HG03460 (cell line): ENCODE data around the gene BEGAIN.

Experiments
- ATAC-seq: cut with Tn5 transposase; IDR thresholded peaks from one replicate; pipeline ENCODE4 v1.9.1; 2021; ENCODE audit not compliant: unreplicated experiment

BEGAIN gene

DNA sequence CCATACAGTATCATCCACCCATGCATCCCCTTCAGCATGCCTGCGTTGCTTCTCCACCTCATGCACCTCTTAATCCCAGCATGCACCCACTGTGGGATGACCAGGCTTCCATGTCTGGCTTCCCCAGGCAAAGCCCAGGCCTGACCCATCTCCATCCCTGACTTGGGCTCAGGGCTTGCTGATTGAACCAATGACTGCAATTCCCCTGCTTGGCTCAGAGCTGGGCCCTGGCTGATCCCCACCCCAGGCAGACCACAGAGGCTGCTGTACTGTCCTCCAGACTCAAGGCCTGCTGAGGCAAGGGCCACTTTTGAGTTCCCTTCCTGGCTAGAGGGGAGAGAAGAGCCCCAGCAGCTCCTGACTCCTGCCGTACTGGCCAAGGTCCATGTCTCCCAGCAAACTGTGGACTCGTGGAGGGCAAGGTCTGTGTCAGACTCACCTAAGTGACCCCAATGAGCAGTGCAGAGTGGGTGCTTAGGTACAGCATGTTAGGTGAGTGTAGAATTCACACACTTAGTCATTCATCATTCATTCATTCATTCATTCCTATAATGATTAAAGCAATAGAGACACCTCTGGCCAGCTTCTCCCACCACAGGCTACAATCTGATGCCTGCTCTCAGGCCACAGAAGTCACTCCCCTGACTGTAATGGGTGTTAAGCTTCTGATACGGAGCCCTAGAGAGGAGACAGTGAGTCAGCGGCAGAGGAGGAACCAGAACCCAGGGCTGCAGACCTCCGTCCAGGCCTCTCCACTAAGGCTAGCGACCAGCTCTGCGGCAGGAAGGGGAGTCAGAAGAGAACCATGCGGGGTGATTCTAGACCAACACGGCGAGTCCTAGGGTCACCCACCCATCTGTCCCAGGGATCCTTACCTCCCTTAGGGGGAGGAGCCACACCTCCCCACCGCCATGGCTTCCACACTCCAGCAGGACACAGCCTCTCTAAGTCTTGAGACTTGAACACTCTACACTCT, 2.9 kb downstream of the BEGAIN start:
- ATAC-seq: no peak

GRCh38 chr14:100583245-100583644, 4.0 kb downstream of the BEGAIN start:
- ATAC-seq: no peak

DNA sequence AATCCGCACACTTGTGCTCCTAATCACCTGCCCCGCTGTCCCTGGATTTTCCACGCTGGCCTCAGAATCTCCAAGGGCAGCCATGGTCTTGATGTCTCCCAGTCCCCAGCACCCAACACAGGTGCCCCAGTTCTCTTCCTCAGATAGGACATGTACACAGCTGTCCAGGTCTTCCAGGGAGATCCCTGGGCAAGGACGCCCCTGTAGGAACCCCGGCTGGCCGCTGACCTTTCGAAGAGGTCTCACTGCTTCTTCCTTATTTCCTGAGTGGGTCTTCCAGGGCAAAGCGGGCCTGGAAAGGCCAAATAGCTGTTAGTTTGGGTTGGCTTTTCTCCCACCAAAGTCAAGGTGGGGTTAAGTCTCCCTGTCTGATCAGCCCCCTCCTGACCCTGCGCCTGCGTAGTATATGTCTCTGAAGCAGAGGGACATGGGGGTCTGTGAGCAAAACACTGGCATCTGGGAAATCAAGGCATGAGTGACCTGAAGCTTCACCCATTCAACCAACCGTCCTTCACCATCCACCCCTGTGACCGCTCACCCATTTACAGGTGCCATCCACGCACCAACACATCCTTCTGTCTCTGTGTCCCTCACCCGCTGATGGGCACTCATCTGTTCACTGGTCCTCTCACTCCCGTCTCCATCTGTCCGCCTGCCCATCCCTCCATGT, 4.6 kb downstream of the BEGAIN start:
- ATAC-seq: no peak

- no peak for ATAC-seq
These were observed 5.7 kb downstream of the BEGAIN start for GRCh38 chr14:100581228-100582145.

DNA sequence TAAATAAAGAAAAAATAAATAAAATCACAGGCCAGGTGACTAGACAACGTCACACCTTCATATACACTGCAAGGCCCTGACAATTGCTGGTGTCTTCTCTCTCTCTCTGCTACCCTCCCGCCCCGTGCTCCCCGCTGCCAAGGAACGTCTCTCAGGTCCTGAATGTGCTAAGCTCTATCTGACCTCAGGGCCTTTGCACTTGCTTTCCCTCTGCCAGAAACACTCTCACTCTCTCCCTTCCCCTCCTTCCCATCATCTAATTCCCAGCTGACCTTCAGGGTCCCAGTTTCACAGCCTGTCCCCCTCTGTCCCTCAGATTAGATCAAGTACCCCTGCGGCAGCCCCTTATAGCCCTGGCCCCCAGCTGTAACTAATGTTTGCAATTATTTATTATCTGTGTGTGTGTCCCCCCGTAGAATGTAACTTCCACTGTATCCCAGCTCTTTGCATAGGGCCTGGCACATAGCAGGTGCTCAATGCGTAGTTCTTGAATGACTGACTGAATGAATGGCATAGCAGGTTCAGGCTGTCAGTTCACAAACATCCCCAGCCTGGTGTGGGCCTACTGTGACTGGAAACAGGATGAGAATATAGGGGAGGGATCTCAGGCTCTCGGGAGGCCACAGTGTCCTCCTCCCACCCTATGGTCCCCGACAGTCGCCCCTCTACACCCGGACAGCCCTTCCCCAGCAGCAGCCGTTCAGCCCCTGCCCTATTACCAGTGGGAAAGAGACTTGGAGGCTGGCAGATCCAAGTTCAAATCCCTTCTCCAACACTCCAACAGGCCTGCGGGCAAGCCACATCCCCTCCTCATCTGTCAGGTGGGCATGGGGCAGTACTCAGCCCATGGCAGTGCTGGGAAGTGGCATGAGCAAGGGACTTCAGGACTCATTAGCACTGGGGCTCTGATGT, 6.6 kb downstream of the BEGAIN start:
- ATAC-seq: no peak

DNA sequence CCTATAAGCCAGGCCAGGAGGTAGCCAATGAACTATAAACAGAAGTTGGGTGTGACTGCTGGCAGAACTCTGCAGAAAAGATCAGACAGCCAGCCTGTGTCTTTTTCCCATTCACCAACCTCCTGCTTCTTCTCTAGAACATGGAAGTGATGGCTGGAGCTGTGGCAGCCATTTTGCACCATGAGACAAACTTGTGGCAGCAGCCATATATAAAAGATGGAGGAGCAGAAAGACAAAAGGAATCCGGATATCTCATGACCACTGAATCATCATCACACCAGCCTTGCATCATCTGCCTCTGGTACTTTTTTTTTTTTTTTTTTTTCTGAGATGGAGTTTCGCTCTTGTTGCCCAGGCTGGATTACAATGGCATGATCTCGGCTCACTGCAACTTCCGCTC, 8.7 kb downstream of the BEGAIN start:
- no peak for ATAC-seq

GRCh38 chr14:100577986-100578431, 9.2 kb downstream of the BEGAIN start:
- no peak for ATAC-seq

- ATAC-seq: no peak
These were observed 9.8 kb downstream of the BEGAIN start for GRCh38 chr14:100577321-100577985.

- no peak for ATAC-seq
These were observed 10.8 kb downstream of the BEGAIN start for GRCh38 chr14:100576091-100577085.

GRCh38 chr14:100575266-100575995, 11.8 kb downstream of the BEGAIN start:
- ATAC-seq: no peak

DNA sequence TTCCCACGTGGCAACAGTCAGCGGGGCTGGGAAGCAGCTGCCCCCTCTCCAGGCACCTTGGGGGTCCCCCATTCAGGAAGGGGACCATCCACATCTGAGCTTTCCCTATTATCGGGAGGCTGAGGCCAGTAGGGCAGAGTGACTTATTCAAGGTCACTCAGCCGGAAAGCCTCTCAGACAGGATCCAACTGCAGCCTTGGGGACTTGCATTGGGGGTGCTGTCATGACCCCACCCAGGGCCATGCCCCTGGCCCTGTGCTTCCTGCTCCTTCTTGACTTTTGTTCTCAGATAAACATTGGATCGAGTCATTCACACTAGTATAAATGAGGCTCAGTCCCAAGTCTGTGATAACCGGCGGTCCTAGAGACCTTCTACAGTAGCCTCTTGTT, 12.6 kb downstream of the BEGAIN start:
- no peak for ATAC-seq

DNA sequence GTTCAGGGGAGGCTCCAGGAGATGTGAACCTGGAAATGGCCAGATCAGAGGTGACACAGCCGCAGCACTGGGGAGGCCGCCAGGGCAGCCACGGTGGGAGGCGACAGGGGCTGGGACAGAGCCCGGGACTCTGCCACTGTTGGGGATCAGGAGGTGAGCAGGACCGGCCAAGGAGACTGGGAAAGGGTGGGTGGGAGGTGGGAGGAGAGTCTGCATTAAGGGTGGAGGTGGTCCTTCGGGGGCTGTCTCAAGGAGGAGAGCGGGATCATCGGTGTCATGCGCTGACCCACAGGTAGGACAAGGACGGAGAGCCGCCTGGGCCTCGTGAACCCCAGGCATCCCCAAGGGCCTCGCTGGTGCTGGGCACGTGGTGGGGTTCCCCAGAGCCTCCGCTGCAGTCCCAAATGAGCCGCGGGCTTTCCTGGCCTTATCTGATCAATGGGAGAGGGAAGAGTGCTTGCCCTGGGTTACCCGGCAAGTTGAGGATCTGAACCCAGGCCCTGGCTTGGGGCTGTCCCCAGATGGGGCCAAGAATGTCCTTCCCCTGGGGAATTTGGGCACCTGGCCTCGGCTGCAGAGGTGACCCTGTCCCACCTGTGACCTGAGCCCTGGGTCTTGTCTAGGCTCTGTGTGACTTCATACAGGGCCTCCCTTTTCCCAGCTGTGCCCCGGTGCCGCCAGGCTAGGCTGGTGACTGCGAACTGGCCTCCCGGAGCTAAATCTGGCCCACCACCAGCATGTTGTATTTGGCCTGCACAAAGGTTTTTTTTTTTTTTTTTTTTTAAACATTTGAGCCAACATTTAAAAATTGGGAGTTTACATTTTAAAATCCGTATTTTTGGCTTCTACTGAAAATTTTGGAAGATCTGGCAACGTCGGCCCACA, 13.2 kb downstream of the BEGAIN start:
- ATAC-seq: no peak

- ATAC-seq: no peak
These were observed 14.0 kb downstream of the BEGAIN start for GRCh38 chr14:100573002-100573756.

DNA sequence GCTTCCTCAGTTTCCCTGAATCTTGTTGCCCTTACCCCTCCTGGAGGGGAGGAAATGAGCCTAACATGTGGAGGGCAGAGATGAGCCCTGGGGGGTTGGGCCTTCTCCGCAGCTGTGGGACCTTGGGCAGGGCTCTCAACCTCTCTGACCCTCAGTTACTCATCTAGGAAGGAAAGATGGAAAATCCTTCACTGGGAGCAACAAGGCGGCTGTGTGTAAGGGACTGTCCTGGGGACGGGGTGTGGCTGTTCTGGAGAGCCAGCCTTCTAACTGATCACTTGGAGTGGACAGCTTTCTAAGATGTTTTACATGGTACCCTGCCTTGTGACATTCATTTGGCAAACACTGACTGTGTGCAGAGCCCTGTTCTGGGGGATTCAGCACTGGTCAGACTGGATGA, 14.7 kb downstream of the BEGAIN start:
- ATAC-seq: no peak

DNA sequence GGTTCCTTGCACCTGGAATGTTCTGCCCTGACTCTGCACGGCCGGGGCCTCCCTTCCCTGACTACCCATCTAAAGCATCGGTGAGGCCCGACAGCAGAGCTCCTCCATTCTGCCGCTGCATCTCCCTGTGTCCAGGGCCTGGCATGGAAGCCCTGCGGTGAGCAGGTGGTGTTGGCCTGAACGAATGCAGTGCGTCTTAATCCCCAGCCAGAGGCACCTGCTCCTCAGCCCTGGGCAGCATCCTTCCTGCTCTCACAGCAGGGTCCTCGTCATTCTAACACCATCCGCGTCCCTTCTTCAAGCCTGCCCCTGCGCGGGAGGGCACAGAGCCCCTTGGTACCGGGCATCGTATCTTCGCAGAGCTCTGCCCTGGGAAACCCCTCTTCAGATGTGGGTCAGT, 15.4 kb downstream of the BEGAIN start:
- no peak for ATAC-seq
